Measurements from ENCODE around the gene RSBN1.

- TF ChIP-seq POLR2A (IDR thresholded peaks at IDR 0.05; ENCODE audit: low read depth, low read length), result no peak
- no peak for TF ChIP-seq TAF1 (IDR thresholded peaks at IDR 0.05; ENCODE audit: borderline replicate concordance, low read depth, low read length)
- no peak for TF ChIP-seq POLR2AphosphoS5 (IDR thresholded peaks at IDR 0.05; ENCODE audit: low read depth, low read length)
Measured at GRCh38 chr1:113761937-113762336, 50.3 kb downstream of the RSBN1 start.
